Measurements from ENCODE around the gene PTPRM.

DNA sequence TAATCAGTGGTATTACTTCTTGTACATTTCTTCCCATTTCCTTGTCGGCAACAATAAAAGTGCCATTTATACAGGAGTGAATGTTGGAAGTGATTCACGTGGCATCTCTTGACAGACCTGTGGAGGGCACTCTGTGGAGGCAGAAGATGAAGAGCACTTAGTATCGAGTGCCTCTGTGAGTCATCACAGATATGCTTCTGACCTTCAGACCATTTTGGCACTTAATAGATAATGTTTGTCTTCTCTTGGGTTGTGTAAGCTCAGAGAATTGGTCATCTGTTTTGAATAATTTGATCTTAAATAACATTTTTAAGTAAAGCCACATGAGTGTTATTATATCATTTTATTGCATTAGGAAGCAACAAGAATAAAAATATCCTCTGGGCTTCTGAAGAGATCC is 305.5 kb downstream of the PTPRM start:
- TF ChIP-seq, protein P1, sequence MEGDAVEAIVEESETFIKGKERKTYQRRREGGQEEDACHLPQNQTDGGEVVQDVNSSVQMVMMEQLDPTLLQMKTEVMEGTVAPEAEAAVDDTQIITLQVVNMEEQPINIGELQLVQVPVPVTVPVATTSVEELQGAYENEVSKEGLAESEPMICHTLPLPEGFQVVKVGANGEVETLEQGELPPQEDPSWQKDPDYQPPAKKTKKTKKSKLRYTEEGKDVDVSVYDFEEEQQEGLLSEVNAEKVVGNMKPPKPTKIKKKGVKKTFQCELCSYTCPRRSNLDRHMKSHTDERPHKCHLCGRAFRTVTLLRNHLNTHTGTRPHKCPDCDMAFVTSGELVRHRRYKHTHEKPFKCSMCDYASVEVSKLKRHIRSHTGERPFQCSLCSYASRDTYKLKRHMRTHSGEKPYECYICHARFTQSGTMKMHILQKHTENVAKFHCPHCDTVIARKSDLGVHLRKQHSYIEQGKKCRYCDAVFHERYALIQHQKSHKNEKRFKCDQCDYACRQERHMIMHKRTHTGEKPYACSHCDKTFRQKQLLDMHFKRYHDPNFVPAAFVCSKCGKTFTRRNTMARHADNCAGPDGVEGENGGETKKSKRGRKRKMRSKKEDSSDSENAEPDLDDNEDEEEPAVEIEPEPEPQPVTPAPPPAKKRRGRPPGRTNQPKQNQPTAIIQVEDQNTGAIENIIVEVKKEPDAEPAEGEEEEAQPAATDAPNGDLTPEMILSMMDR (IDR thresholded peaks at IDR 0.05) = no peak
- no peak for TF ChIP-seq POLR2A (IDR thresholded peaks at IDR 0.05)
